SK-N-SH treated with all-trans-retinoic acid at 6 μM for 48 hours (cell line): ENCODE results near the gene CTBP2.
"Not testable (repeated sequence)": the region's sequence is repeated elsewhere in the genome, so short reads cannot be mapped to it uniquely, and the experiment has no call there.

Source experiments
- ATAC-seq: fragments of 200-7000 bp; cut with Tn5 transposase; 3 replicates; pipeline ENCODE4 v1.9.1; 2020; ENCODE audit warnings: mild to moderate bottlenecking, moderate library complexity
- ARNTL ChIP-seq: fragments of 450-650 bp; formaldehyde crosslinking; IDR thresholded peaks from 2 replicates; pipeline ENCODE4 v1.5.0; 2020; ENCODE audit warnings: low read depth, mild to moderate bottlenecking, moderate library complexity, borderline replicate concordance
- BACH2 ChIP-seq: fragments of 250-450 bp; sonication (Bioruptor Pico); IDR thresholded peaks from 2 replicates; pipeline ENCODE4 v1.9.0; 2021; ENCODE audit warnings: mild to moderate bottlenecking, borderline replicate concordance
- CSDC2 ChIP-seq: fragments of 250-450 bp; sonication (Bioruptor Pico); IDR thresholded peaks from 2 replicates; pipeline ENCODE4 v1.5.0; 2020; ENCODE audit warnings: mild to moderate bottlenecking, moderate library complexity
- CSRNP3 ChIP-seq: fragments of 250-450 bp; sonication (Bioruptor Pico); IDR thresholded peaks from 2 replicates; pipeline ENCODE4 v1.5.1; 2021; ENCODE audit warnings: mild to moderate bottlenecking, moderate library complexity
- ESRRG ChIP-seq: fragments of 250-450 bp; sonication (Bioruptor Pico); IDR thresholded peaks from 2 replicates; pipeline ENCODE4 v1.6.1; 2021; ENCODE audit warnings: mild to moderate bottlenecking
- GLIS3 ChIP-seq: fragments of 250-450 bp; sonication (Bioruptor Pico); IDR thresholded peaks from 2 replicates; pipeline ENCODE4 v1.5.0; 2020; ENCODE audit warnings: mild to moderate bottlenecking, moderate library complexity
- ISL1 ChIP-seq: fragments of 250-450 bp; sonication (Bioruptor Pico); IDR thresholded peaks from 2 replicates; pipeline ENCODE4 v2.1.2; 2022; ENCODE audit warnings: mild to moderate bottlenecking, moderate library complexity
- OSR1 ChIP-seq: fragments of 250-450 bp; sonication (Bioruptor Pico); IDR thresholded peaks from 2 replicates; pipeline ENCODE4 v1.8.0; 2022; ENCODE audit warnings: moderate library complexity, mild to moderate bottlenecking, inconsistent platforms
- POU6F1 ChIP-seq: fragments of 250-450 bp; sonication (Bioruptor Pico); IDR thresholded peaks from 2 replicates; pipeline ENCODE4 v1.8.0; 2021; ENCODE audit warnings: low read depth, mild to moderate bottlenecking, moderate library complexity, borderline replicate concordance
- PPARA ChIP-seq: fragments of 250-450 bp; sonication (Bioruptor Pico); IDR thresholded peaks from 2 replicates; pipeline ENCODE4 v1.5.0; 2020; ENCODE audit warnings: mild to moderate bottlenecking, borderline replicate concordance
- RARB ChIP-seq: fragments of 250-450 bp; sonication (Bioruptor Pico); IDR thresholded peaks from 2 replicates; pipeline ENCODE4 v1.8.0; 2021; ENCODE audit warnings: mild to moderate bottlenecking, moderate library complexity
- SNAI2 ChIP-seq: fragments of 250-450 bp; sonication (Bioruptor Pico); IDR thresholded peaks from 2 replicates; pipeline ENCODE4 v1.5.0; 2020; ENCODE audit warnings: mild to moderate bottlenecking, moderate library complexity
- TCF4 ChIP-seq: fragments of 250-450 bp; sonication (Bioruptor Pico); IDR thresholded peaks from 2 replicates; pipeline ENCODE4 v1.8.0; 2021; ENCODE audit warnings: mild to moderate bottlenecking, moderate library complexity, borderline replicate concordance
- TOX ChIP-seq: fragments of 250-450 bp; sonication (Bioruptor Pico); IDR thresholded peaks from 2 replicates; pipeline ENCODE4 v1.8.0; 2021; ENCODE audit warnings: mild to moderate bottlenecking, moderate library complexity, borderline replicate concordance
- TSHZ2 ChIP-seq: fragments of 250-450 bp; sonication (Bioruptor Pico); IDR thresholded peaks from 2 replicates; pipeline ENCODE4 v1.5.0; 2020; ENCODE audit warnings: mild to moderate bottlenecking, moderate library complexity
- ZC3H10 ChIP-seq: fragments of 250-450 bp; sonication (Bioruptor Pico); IDR thresholded peaks from 2 replicates; pipeline ENCODE4 v1.5.1; 2021; ENCODE audit warnings: mild to moderate bottlenecking, moderate library complexity
- ZFP3 ChIP-seq: fragments of 250-450 bp; sonication (Bioruptor Pico); IDR thresholded peaks from 2 replicates; pipeline ENCODE4 v1.5.0; 2020; ENCODE audit warnings: mild to moderate bottlenecking, moderate library complexity
- ZFP30 ChIP-seq: fragments of 450-650 bp; formaldehyde crosslinking; IDR thresholded peaks from 2 replicates; pipeline ENCODE4 v1.5.0; 2022; ENCODE audit warnings: mild to moderate bottlenecking, moderate library complexity
- ZNF565 ChIP-seq: fragments of 450-650 bp; formaldehyde crosslinking; conservative IDR thresholded peaks from 2 replicates; pipeline ENCODE4 v1.5.0; 2020; ENCODE audit warnings: low read depth, mild to moderate bottlenecking, moderate library complexity
- ZNF70 ChIP-seq: fragments of 450-650 bp; formaldehyde crosslinking; IDR thresholded peaks from 2 replicates; pipeline ENCODE4 v1.5.0; 2020; ENCODE audit warnings: mild to moderate bottlenecking, moderate library complexity
- ZNF8 ChIP-seq: fragments of 450-650 bp; formaldehyde crosslinking; IDR thresholded peaks from 2 replicates; pipeline ENCODE4 v1.5.0; 2020; ENCODE audit warnings: mild to moderate bottlenecking, moderate library complexity
- TF ChIP-seq, protein P1 (sequence below): fragments of 250-450 bp; sonication (Bioruptor Pico); IDR thresholded peaks from 2 replicates; pipeline ENCODE4 v1.8.0; 2020; ENCODE audit warnings: mild to moderate bottlenecking, moderate library complexity, borderline replicate concordance

CTBP2 gene

DNA sequence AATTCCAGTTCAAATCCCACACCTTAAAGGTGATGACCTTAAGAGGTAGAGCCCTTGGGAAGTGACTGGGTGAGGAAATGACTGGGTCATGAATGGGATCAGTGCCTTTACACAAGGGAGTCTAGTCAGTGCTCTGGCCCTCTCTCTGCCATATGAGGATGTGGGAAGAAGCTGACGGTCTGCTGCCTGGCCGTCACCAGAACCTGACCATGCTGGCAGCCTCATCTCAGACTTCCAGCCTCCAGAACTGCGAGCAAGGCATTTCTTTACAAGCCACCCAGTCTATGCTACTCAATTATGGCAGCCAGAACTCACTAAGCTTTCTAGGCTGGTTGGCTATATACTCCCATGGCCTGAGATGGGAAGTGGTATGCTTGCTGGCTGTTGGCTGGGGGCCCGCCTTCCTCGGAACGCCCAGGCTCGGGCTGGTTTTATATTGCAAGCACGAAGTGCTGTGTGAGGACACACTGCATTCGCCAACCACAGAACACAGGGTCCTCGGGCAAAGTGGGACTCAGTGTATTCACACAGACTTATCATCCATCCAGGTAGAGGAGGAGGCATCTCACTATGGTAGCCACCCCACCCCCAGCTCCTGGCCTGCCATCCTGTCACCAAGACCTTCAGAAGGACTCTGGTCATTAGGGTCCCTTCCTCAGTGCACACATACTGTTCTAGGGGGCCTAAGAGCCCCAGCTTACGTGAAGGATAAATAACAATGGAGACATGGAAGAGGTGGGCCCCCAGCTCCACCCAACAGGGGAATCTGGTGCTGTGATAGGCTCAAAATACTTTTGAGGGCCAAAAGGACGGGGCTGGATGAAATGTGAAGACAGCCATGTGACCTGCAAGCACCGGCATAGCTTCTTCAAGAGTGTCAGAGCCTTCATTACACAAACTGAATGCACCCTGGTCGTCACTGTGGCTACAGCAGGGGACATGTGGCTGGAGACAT, 169.4 kb downstream of the CTBP2 start (continued):
- no peak for TF ChIP-seq TSHZ2
- TF ChIP-seq RARB (CRISPR knock-in tag) = no peak
- TF ChIP-seq ESRRG (CRISPR knock-in tag) = no peak
- no peak for TF ChIP-seq PPARA (CRISPR knock-in tag)
- no peak for TF ChIP-seq CSDC2 (CRISPR knock-in tag)
- no peak for TF ChIP-seq ZFP3 (CRISPR knock-in tag)
- TF ChIP-seq BACH2 = no peak
- TF ChIP-seq GLIS3 = no peak
- no peak for TF ChIP-seq ZFP30 (CRISPR knock-in tag)

- ATAC-seq = no peak
- TF ChIP-seq TSHZ2 = no peak
- no peak for TF ChIP-seq OSR1 (CRISPR knock-in tag)
- no peak for TF ChIP-seq PPARA (CRISPR knock-in tag)
- TF ChIP-seq SNAI2 = no peak
- no peak for TF ChIP-seq ZNF565
- TF ChIP-seq CSRNP3 (CRISPR knock-in tag) = no peak
- TF ChIP-seq BACH2 = no peak
- TF ChIP-seq GLIS3 = no peak
- no peak for TF ChIP-seq ZFP30 (CRISPR knock-in tag)
- no peak for TF ChIP-seq TOX
- TF ChIP-seq POU6F1 = no peak
- no peak for TF ChIP-seq ISL1 (CRISPR knock-in tag)
- TF ChIP-seq, all 23 proteins: peak for 0
These were observed 170.8 kb downstream of the CTBP2 start for GRCh38 chr10:124989526-124989925.

GRCh38 chr10:124988753-124989152, 171.6 kb downstream of the CTBP2 start:
- ATAC-seq = not testable (repeated sequence)

GRCh38 chr10:124987788-124988187, 172.6 kb downstream of the CTBP2 start:
- no peak for ATAC-seq
- no peak for TF ChIP-seq CSRNP3 (CRISPR knock-in tag)
- TF ChIP-seq, protein P1, sequence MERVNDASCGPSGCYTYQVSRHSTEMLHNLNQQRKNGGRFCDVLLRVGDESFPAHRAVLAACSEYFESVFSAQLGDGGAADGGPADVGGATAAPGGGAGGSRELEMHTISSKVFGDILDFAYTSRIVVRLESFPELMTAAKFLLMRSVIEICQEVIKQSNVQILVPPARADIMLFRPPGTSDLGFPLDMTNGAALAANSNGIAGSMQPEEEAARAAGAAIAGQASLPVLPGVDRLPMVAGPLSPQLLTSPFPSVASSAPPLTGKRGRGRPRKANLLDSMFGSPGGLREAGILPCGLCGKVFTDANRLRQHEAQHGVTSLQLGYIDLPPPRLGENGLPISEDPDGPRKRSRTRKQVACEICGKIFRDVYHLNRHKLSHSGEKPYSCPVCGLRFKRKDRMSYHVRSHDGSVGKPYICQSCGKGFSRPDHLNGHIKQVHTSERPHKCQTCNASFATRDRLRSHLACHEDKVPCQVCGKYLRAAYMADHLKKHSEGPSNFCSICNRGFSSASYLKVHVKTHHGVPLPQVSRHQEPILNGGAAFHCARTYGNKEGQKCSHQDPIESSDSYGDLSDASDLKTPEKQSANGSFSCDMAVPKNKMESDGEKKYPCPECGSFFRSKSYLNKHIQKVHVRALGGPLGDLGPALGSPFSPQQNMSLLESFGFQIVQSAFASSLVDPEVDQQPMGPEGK = no peak
- TF ChIP-seq ARNTL = no peak
- no peak for TF ChIP-seq ZC3H10 (CRISPR knock-in tag)
- no peak for TF ChIP-seq ZFP30 (CRISPR knock-in tag)
- TF ChIP-seq ZNF70 (CRISPR knock-in tag) = no peak
- TF ChIP-seq ZNF8 (CRISPR knock-in tag) = no peak
- TF ChIP-seq POU6F1 = no peak
- TF ChIP-seq RARB (CRISPR knock-in tag) = no peak
- no peak for TF ChIP-seq ESRRG (CRISPR knock-in tag)
- no peak for TF ChIP-seq TCF4
- TF ChIP-seq BACH2 = no peak
- no peak for TF ChIP-seq ZNF565
